HEK293 (cell line): ENCODE results near the gene HHIPL1.
A peak's percentile ranks its signal among the peaks of the same experiment; 100 is the strongest.

ENCODE experiments used
- CTCF ChIA-PET: fragments of 350-600 bp; formaldehyde crosslinking; extraction: SDS; loops from one replicate; lab custom pipeline; 2021; ENCODE audit warnings: antibody characterized with exemption; lab: Yijun Ruan, JAX
- POLR2A ChIA-PET: fragments of 300-600 bp; formaldehyde crosslinking; extraction: SDS; loops from one replicate; lab custom pipeline; 2020; ENCODE audit warnings: antibody characterized with exemption, inconsistent platforms; lab: Yijun Ruan, JAX
- H3K27ac ChIP-seq: fragments of 200-500 bp; sonication (Bioruptor generic); 2 replicates; pipeline ENCODE4 v1.5.1; 2014; ENCODE audit warnings: low read depth, low read length, control low read depth, inconsistent platforms; ENCODE audit errors: extremely low read depth
- H3K36me3 ChIP-seq, 2 experiments: fragments of 200-500 bp in 1 of 2; sonication (Bioruptor generic) in 1 of 2; 1 replicate in 1 of 2; 2 replicates in 1 of 2; pipeline ENCODE4 v1.5.1; 2014 to 2017; ENCODE audit warnings: inconsistent platforms in 2 of 2, low read length in 2 of 2; ENCODE audit not compliant: control insufficient read depth in 2 of 2, insufficient read depth in 1 of 2
- H3K4me1 ChIP-seq: fragments of 200-500 bp; sonication (Bioruptor generic); 2 replicates; pipeline ENCODE4 v1.5.1; 2014; ENCODE audit warnings: mild to moderate bottlenecking, low read length, inconsistent platforms; ENCODE audit not compliant: control insufficient read depth, insufficient read depth
- H3K4me3 ChIP-seq: 2 replicates; pipeline ENCODE4 v1.5.1; 2011; ENCODE audit warnings: low read depth, mild to moderate bottlenecking, control low read depth, low read length, moderate library complexity
- H3K9me3 ChIP-seq: fragments of 200-500 bp; sonication (Bioruptor generic); 2 replicates; pipeline ENCODE4 v1.5.1; 2014; ENCODE audit warnings: low read depth, low read length, inconsistent platforms; ENCODE audit not compliant: control insufficient read depth, insufficient read depth
- BCL6B ChIP-seq: fragments of 450-650 bp; formaldehyde crosslinking; IDR thresholded peaks from 2 replicates; pipeline ENCODE4 v1.5.1; 2017; ENCODE audit warnings: missing biosample characterization, missing genetic modification characterization
- PATZ1 ChIP-seq: fragments of 450-650 bp; formaldehyde crosslinking; IDR thresholded peaks from 2 replicates; pipeline ENCODE4 v1.5.1; 2016; ENCODE audit warnings: missing biosample characterization, missing genetic modification characterization
- PRDM10 ChIP-seq: fragments of 450-650 bp; formaldehyde crosslinking; IDR thresholded peaks from 2 replicates; pipeline ENCODE4 v1.5.1; 2016; ENCODE audit warnings: missing biosample characterization, missing genetic modification characterization
- SCRT1 ChIP-seq: fragments of 450-650 bp; formaldehyde crosslinking; IDR thresholded peaks from 2 replicates; pipeline ENCODE4 v1.5.1; 2016; ENCODE audit warnings: missing biosample characterization, missing genetic modification characterization, borderline replicate concordance
- SCRT2 ChIP-seq: fragments of 450-650 bp; formaldehyde crosslinking; IDR thresholded peaks from 2 replicates; pipeline ENCODE4 v1.5.1; 2016; ENCODE audit warnings: missing biosample characterization, missing genetic modification characterization
- SP2 ChIP-seq: fragments of 450-650 bp; formaldehyde crosslinking; IDR thresholded peaks from 2 replicates; pipeline ENCODE4 v1.5.1; 2016; ENCODE audit warnings: missing biosample characterization, missing genetic modification characterization
- ZFP41 ChIP-seq: fragments of 450-650 bp; formaldehyde crosslinking; IDR thresholded peaks from 2 replicates; pipeline ENCODE4 v1.5.1; 2016; ENCODE audit warnings: missing biosample characterization, missing genetic modification characterization, borderline replicate concordance
- ZNF518A ChIP-seq: fragments of 450-650 bp; formaldehyde crosslinking; conservative IDR thresholded peaks from 2 replicates; pipeline ENCODE4 v1.5.1; 2016; ENCODE audit warnings: low read depth, missing biosample characterization, missing genetic modification characterization
- ZNF692 ChIP-seq: fragments of 450-650 bp; formaldehyde crosslinking; IDR thresholded peaks from 2 replicates; pipeline ENCODE4 v1.5.1; 2016; ENCODE audit warnings: missing biosample characterization, missing genetic modification characterization
- ZNF785 ChIP-seq: fragments of 450-650 bp; formaldehyde crosslinking; IDR thresholded peaks from 2 replicates; pipeline ENCODE4 v1.5.1; 2016; ENCODE audit warnings: missing biosample characterization, missing genetic modification characterization

Gene HHIPL1

GRCh38 chr14:99684410-99684934 lies 39.5 kb downstream of the HHIPL1 start (continued):
- TF ChIP-seq ZNF692 (tag by site-specific recombination) = peak; percentile 85
- no peak for TF ChIP-seq ZNF785 (tag by site-specific recombination)
- peak; percentile 22 for TF ChIP-seq SP2 (tag by site-specific recombination)
- TF ChIP-seq PATZ1 = 0 out of 2 replicates have a peak, but pooled peaks have one; percentile 35

- TF ChIP-seq SCRT1 (tag by site-specific recombination) = peak; percentile 99
- TF ChIP-seq PRDM10 = no peak
- TF ChIP-seq ZFP41 (tag by site-specific recombination) = no peak
- TF ChIP-seq SCRT2 = peak; percentile 99
- no peak for TF ChIP-seq BCL6B
- TF ChIP-seq ZNF518A = no peak
- TF ChIP-seq, all 188 proteins: peak for 2
- Histone ChIP-seq H3K36me3 (no peaks in the 10 kb centered on the region), H3K4me1 (no peaks in the 10 kb centered on the region), H3K4me3 (no peak overlapping the region), H3K9me3 (no peaks in the 10 kb centered on the region), H3K27ac (no peak overlapping the region)
- ChIA-PET CTCF (interaction anchor here (0.6 to 1.3 kb wide), 2 partner anchors 12 to 20 kb away, joined by 3 to 8 read pairs; no protein-coding TSS in a partner anchor), POLR2A (no interaction called here)
These were observed 40.2 kb downstream of the HHIPL1 start for GRCh38 chr14:99685151-99685591.
